K562 (cell line): Measurements from ENCODE around the gene PLAC9.

ENCODE experiments used
- CTCF ChIP-seq, 3 experiments: IDR thresholded peaks in 2 of 3; conservative IDR thresholded peaks in 1 of 3; 2 replicates each; pipeline ENCODE4 v1.5.1; 2011 to 2012; ENCODE audit warnings: low read length in 3 of 3, mild to moderate bottlenecking in 3 of 3, control low read depth in 2 of 3, improper control_type of control experiment in 1 of 3, inconsistent platforms in 1 of 3, low read depth in 1 of 3, mixed read lengths in 1 of 3, moderate library complexity in 1 of 3; ENCODE audit not compliant: insufficient read depth in 2 of 3
- MYC ChIP-seq, 2 experiments: fragments of 250-450 bp in 1 of 2; sonication (Bioruptor Pico) in 1 of 2; IDR thresholded peaks; 2 replicates each; pipeline versions ENCODE4 v1.5.1 to v1.6.1; 2012 to 2021; ENCODE audit warnings: low read depth in 2 of 2, borderline replicate concordance in 1 of 2, improper control_type of control experiment in 1 of 2, low read length in 1 of 2, mild to moderate bottlenecking in 1 of 2, moderate library complexity in 1 of 2
- TCF7L2 ChIP-seq: fragments of 150-350 bp; IDR thresholded peaks from 2 replicates; pipeline ENCODE4 v1.6.1; 2016; ENCODE audit warnings: low read depth, mild to moderate bottlenecking, low read length, moderate library complexity
- ZNF707 ChIP-seq: fragments of 250-450 bp; sonication (Bioruptor Pico); conservative IDR thresholded peaks from 2 replicates; pipeline ENCODE4 v1.8.0; 2022; ENCODE audit warnings: inconsistent platforms, mild to moderate bottlenecking, moderate library complexity

- TF ChIP-seq CTCF (IDR thresholded peaks at IDR 0.05 in 2 of 3, conservative IDR thresholded peaks at IDR 0.05 in 1 of 3; ENCODE audit: insufficient read depth in 2 of 3, low read depth in 1 of 3, low read length in 3 of 3), result no peak
- TF ChIP-seq TCF7L2, result no peak
- no peak for TF ChIP-seq MYC (IDR thresholded peaks at IDR 0.05; ENCODE audit: low read depth, low read length)
- TF ChIP-seq MYC (CRISPR knock-in tag; IDR thresholded peaks at IDR 0.05; ENCODE audit: borderline replicate concordance, low read depth), result no peak
- no peak for TF ChIP-seq ZNF707
These were observed 53.2 kb downstream of the PLAC9 start for GRCh38 chr10:80185578-80186299.
